Lung (tissue), 12 donors: Measurements from ENCODE around the gene PODNL1. TPM values are rescaled to one million over a fixed set of nuclear protein-coding genes. Genes with fewer than 3 reads are reported as not detected.

Source experiments
- ATAC-seq: fragments of 200-7000 bp; cut with Tn5 transposase; one replicate; pipeline ENCODE4 v1.9.1; 2020; ENCODE audit warnings: moderate number of reproducible peaks; ENCODE audit not compliant: insufficient read depth, low FRiP score
- DNase-seq, 3 donors: peaks; one replicate each; pipeline ENCODE4 v3.0.0-alpha.2; 2013 to 2017
- H3K27ac ChIP-seq, 2 donors: one replicate each; pipeline ENCODE4 v1.5.1; 2013; ENCODE audit warnings: mild to moderate bottlenecking in 2 of 2, moderate library complexity in 2 of 2, control low read depth in 1 of 2, inconsistent platforms in 1 of 2, low read depth in 1 of 2, low read length in 1 of 2
- H3K27me3 ChIP-seq, 3 donors: one replicate each; pipeline ENCODE4 v1.5.1; 2013; ENCODE audit warnings: low read length in 2 of 3; ENCODE audit not compliant: control insufficient read depth in 3 of 3, insufficient read depth in 3 of 3
- H3K36me3 ChIP-seq, 4 donors: one replicate each; pipeline ENCODE4 v1.5.1; 2013; ENCODE audit warnings: low read length in 4 of 4, mild to moderate bottlenecking in 1 of 4, moderate library complexity in 1 of 4; ENCODE audit not compliant: control insufficient read depth in 4 of 4, insufficient read depth in 4 of 4
- H3K4me1 ChIP-seq, 5 donors: one replicate each; pipeline ENCODE4 v1.5.1; 2013; ENCODE audit warnings: low read length in 5 of 5, mild to moderate bottlenecking in 2 of 5, moderate library complexity in 1 of 5; ENCODE audit not compliant: control insufficient read depth in 5 of 5, insufficient read depth in 5 of 5
- H3K4me3 ChIP-seq: one replicate; pipeline ENCODE4 v1.5.1; 2013; ENCODE audit warnings: mild to moderate bottlenecking, control low read depth, moderate library complexity
- H3K9ac ChIP-seq, 2 donors: one replicate each; pipeline ENCODE4 v1.5.1; 2013; ENCODE audit warnings: low read length in 2 of 2, control low read depth in 1 of 2; ENCODE audit not compliant: insufficient read depth in 1 of 2
- H3K9me3 ChIP-seq, 4 donors: one replicate each; pipeline ENCODE4 v1.5.1; 2013; ENCODE audit warnings: low read length in 3 of 4, mild to moderate bottlenecking in 1 of 4, moderate library complexity in 1 of 4; ENCODE audit not compliant: control insufficient read depth in 4 of 4, insufficient read depth in 3 of 4
- WGBS, 2 donors: extraction: QIAGEN DNeasy Blood & Tissue Kit; methylation state at CpG; one replicate each; pipeline ENCODE4 v1.1.7; 2013; 5-methylcytosine and 5-hydroxymethylcytosine counted together
- polyA plus RNA-seq, 2 donors: library from polyadenylated mRNA; stranded (reverse); fragments of 200-250 nt; gene quantifications; one replicate each; pipeline ENCODE4 v1.2.1, GENCODE V29; 2013
- total RNA-seq, 2 donors: library from RNA; depleted of rRNA in 1 of 2; stranded (reverse); fragments of >200 nt in 1 of 2; gene quantifications; one replicate each; pipeline ENCODE4 v1.2.1, GENCODE V29; 2014 to 2021
- TF ChIP-seq, protein P1 (sequence below): IDR thresholded peaks from 2 replicates; pipeline ENCODE4 v1.5.1; 2012; ENCODE audit warnings: mild to moderate bottlenecking; ENCODE audit errors: control extremely low read depth, extremely low read depth
- donor health status: control.
- donor health status: control.
- donor health status: Bipolar disorder and iron deficiency.
- donor health status: healthy.
- donor health status: DM: yes; HTN: yes; CAD: no.

The PODNL1 gene
- total and polyA plus RNA-seq, 4 donors: 0.55 to 6.4 (median 0.92) TPM

DNA sequence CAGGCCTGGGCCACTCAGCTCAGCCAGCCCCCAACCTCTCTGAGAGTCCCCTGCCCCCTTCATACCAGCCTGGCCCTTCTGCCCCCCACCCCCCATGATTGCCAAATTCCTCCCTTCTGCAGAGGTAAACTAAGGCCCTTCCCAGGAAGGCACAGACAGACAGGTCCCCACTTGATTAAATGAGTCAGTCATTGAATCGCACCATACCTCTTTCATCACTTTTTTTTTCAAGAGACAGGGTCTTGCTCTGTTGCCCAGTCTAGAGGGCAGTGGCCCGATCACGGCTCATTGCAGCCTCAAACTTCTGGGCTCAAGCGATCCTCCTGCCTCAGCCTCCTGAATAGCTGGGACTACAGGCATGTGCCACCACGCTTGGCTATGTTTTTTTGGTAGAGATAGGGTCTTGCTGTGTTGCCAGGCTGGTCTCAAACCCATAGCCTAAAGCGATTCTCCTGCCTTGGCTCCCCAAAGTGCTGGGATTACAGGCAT is 6.0 kb downstream of the PODNL1 start:
- 96 to 98% methylated on average over 6 of the region's 6 CpGs for WGBS, 2 donors
- ATAC-seq: no peak
- no peak overlapping the region for H3K9ac ChIP-seq

DNA sequence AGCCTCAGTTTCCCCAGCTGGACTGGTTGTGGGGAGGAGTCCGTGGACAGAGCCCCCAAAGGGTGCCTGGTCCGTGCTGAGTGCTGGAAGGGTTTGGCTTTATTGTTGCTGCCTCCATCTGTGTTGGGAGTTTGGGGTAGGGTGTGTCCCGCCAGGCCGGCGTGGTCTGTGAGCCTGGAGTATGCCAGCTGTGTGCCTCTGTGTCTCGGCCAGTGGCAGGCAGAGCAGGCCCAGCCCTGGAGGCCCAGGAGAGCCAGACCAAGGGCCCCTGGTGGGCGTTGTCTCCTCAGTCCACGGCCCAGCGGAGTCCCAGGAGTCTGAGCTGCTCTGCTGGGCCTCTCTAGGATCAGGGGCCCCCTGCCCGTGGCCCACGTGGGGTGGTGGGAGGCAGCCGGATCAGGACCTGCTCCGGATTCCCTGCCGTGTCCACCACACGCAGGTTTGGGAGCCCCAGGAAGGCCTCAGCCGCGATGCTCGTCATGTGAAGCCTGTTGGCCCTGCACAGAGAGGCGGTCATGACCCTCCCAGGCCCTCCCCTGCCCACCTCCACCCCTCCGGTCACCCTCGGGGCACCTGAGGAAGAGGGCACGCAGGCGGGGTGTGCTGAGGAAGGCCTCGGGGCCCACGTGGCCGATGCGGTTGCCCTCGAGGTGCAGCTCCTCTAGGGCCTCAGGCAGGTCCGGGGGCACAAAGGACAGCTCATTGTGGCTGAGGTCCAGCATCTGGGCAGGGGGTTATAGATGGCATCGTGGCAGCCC is 6.6 kb downstream of the PODNL1 start:
- ATAC-seq (no peak), DNase-seq (no peak)
- 88 to 93% methylated on average over 26 to 30 of the region's 30 CpGs for WGBS, 2 donors
- Histone ChIP-seq H3K27me3 (peaks cover 0 to 8% (median 0%) of the 10 kb centered on the region in 3 donors), H3K9ac (no peak overlapping the region), H3K27ac (no peak overlapping the region), H3K9me3 (no peaks in the 10 kb centered on the region), H3K36me3 (peaks cover 0 to 27% (median 2%) of the 10 kb centered on the region in 4 donors), H3K4me3 (no peak overlapping the region), H3K4me1 (peaks cover 0 to 6% (median 0%) of the 10 kb centered on the region in 5 donors)
- TF ChIP-seq, protein P1, sequence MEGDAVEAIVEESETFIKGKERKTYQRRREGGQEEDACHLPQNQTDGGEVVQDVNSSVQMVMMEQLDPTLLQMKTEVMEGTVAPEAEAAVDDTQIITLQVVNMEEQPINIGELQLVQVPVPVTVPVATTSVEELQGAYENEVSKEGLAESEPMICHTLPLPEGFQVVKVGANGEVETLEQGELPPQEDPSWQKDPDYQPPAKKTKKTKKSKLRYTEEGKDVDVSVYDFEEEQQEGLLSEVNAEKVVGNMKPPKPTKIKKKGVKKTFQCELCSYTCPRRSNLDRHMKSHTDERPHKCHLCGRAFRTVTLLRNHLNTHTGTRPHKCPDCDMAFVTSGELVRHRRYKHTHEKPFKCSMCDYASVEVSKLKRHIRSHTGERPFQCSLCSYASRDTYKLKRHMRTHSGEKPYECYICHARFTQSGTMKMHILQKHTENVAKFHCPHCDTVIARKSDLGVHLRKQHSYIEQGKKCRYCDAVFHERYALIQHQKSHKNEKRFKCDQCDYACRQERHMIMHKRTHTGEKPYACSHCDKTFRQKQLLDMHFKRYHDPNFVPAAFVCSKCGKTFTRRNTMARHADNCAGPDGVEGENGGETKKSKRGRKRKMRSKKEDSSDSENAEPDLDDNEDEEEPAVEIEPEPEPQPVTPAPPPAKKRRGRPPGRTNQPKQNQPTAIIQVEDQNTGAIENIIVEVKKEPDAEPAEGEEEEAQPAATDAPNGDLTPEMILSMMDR: no peak

More for the DNA sequence above, 6.0 kb downstream of the PODNL1 start:
- peaks cover 0 to 8% (median 0%) of the 10 kb centered on the region in 3 donors for H3K27me3 ChIP-seq
- no peak overlapping the region for H3K4me3 ChIP-seq
- H3K27ac ChIP-seq: no peak overlapping the region
- DNase-seq: no peak
- no peaks in the 10 kb centered on the region for H3K9me3 ChIP-seq
- H3K4me1 ChIP-seq: peaks cover 0 to 1% (median 0%) of the 10 kb centered on the region in 5 donors
- H3K36me3 ChIP-seq: peaks cover 0 to 22% (median 2%) of the 10 kb centered on the region in 4 donors
- TF ChIP-seq, protein P1: no peak

DNA sequence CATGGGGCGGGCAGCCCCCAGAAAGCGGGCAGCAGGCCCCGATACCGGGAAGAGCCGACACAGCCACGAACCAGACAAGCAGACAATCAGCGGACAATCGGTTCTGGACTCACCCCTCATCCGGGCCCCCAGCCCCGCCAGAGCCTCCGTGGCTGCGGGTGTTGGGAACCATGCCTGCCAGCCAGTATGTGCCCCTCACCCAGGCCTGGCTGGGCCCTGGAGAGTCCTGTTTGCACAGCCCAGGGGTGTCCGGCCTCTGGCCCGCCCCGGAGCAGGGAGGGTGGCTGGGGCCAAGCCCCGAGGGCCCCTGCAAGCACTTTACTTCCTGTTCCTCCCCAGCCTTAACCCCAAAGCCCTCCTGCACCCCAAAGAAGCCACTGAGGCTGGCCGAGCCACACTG is 7.8 kb downstream of the PODNL1 start:
- Histone ChIP-seq H3K36me3 (peaks cover 0 to 27% (median 2%) of the 10 kb centered on the region in 4 donors), H3K9ac (no peak overlapping the region), H3K4me3 (no peak overlapping the region), H3K9me3 (no peaks in the 10 kb centered on the region), H3K27me3 (peaks cover 0 to 8% (median 0%) of the 10 kb centered on the region in 3 donors), H3K27ac (no peak overlapping the region), H3K4me1 (peaks cover 0 to 10% (median 0%) of the 10 kb centered on the region in 5 donors)
- TF ChIP-seq, protein P1: no peak
- no peak for DNase-seq
- no peak for ATAC-seq
- 71 to 89% methylated on average over 11 to 17 of the region's 17 CpGs for WGBS, 2 donors
